IPS-18a (cell line): ENCODE results near the gene A3GALT2.
"Not testable (repeated sequence)": the region's sequence is repeated elsewhere in the genome, so short reads cannot be mapped to it uniquely, and the experiment has no call there.

ENCODE experiments used
- H3K27ac ChIP-seq: one replicate; pipeline ENCODE4 v1.5.1; 2013; ENCODE audit warnings: low read length
- H3K27me3 ChIP-seq: one replicate; pipeline ENCODE4 v1.6.1; 2013; ENCODE audit warnings: mild to moderate bottlenecking, low read length; ENCODE audit not compliant: control insufficient read depth, insufficient read depth
- H3K36me3 ChIP-seq: one replicate; pipeline ENCODE4 v1.6.1; 2013; ENCODE audit warnings: low read depth, low read length; ENCODE audit not compliant: control insufficient read depth
- H3K4me1 ChIP-seq: one replicate; pipeline ENCODE4 v1.6.1; 2013; ENCODE audit warnings: low read depth, low read length; ENCODE audit not compliant: control insufficient read depth
- H3K4me3 ChIP-seq: one replicate; pipeline ENCODE4 v1.5.1; 2013; ENCODE audit warnings: low read length
- H3K9ac ChIP-seq: one replicate; pipeline ENCODE4 v1.6.1; 2013; ENCODE audit warnings: mild to moderate bottlenecking, low read length, moderate library complexity
- H3K9me3 ChIP-seq: one replicate; pipeline ENCODE4 v1.6.1; 2013; ENCODE audit warnings: low read depth, low read length; ENCODE audit not compliant: control insufficient read depth

The A3GALT2 gene

GRCh38 chr1:33296082-33296458 lies 24.8 kb downstream of the A3GALT2 start:
- peaks cover 14% of the 10 kb centered on the region for H3K36me3 ChIP-seq
- H3K4me3 ChIP-seq, result no peak overlapping the region
- H3K4me1 ChIP-seq, result peaks cover 7% of the 10 kb centered on the region
- no peaks in the 10 kb centered on the region for H3K9me3 ChIP-seq
- H3K27ac ChIP-seq, result no peak overlapping the region
- H3K27me3 ChIP-seq, result no peaks in the 10 kb centered on the region
- no peak overlapping the region for H3K9ac ChIP-seq

DNA sequence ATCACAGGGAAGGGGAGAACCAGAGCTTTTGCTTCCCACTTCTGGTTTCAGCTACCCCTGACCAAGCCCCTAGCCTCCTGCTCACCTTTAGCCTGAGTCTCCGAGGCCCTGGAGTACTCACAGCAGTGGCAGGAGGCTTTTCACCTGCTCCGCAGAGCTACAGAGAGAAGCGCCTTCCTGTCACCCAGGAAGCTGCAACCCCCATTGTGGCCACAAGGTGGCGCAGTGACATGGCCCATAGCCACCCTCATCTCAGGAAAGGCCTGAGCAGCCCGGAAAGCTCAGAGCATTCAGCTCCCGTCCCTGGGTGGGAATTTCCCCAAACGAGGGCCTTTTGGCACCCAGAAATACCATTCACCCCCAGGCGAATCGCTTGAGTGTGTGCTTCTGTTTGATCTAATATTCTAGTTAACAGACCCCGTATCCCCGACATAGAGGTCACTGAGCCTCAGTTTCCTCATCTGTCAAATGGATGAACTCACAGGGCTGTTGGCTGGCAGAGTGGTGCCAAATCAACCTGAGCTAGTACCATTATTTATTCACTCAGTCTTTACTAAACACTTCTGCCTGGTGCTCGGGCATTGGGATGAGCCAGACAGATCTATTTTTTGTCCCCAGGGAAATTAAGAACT lies 25.3 kb downstream of the A3GALT2 start:
- Histone ChIP-seq H3K4me1 (peaks cover 7% of the 10 kb centered on the region), H3K9me3 (no peaks in the 10 kb centered on the region), H3K4me3 (no peak overlapping the region), H3K27me3 (no peaks in the 10 kb centered on the region), H3K36me3 (peaks cover 14% of the 10 kb centered on the region), H3K9ac (no peak overlapping the region), H3K27ac (no peak overlapping the region)

GRCh38 chr1:33295023-33295422 lies 25.9 kb downstream of the A3GALT2 start:
- no peaks in the 10 kb centered on the region for H3K27me3 ChIP-seq
- no peak overlapping the region for H3K27ac ChIP-seq
- H3K4me3 ChIP-seq, result no peak overlapping the region
- H3K9me3 ChIP-seq, result no peaks in the 10 kb centered on the region
- H3K9ac ChIP-seq, result no peak overlapping the region
- peaks cover 14% of the 10 kb centered on the region for H3K36me3 ChIP-seq
- H3K4me1 ChIP-seq, result peaks cover 7% of the 10 kb centered on the region

GRCh38 chr1:33294071-33295010 lies 26.6 kb downstream of the A3GALT2 start:
- Histone ChIP-seq H3K27me3 (no peaks in the 10 kb centered on the region), H3K9ac (no peak overlapping the region), H3K36me3 (peaks cover 14% of the 10 kb centered on the region)

GRCh38 chr1:33292726-33293340 lies 28.1 kb downstream of the A3GALT2 start:
- Histone ChIP-seq H3K27ac (no peak overlapping the region), H3K4me3 (no peak overlapping the region), H3K36me3 (peaks cover 14% of the 10 kb centered on the region), H3K9ac (no peak overlapping the region), H3K27me3 (no peaks in the 10 kb centered on the region), H3K9me3 (no peaks in the 10 kb centered on the region), H3K4me1 (peaks cover 3% of the 10 kb centered on the region)

More at GRCh38 chr1:33294071-33295010, 26.6 kb downstream of the A3GALT2 start:
- Histone ChIP-seq H3K9me3 (no peaks in the 10 kb centered on the region), H3K4me3 (no peak overlapping the region), H3K4me1 (peaks cover 3% of the 10 kb centered on the region), H3K27ac (no peak overlapping the region)

GRCh38 chr1:33290615-33291014 lies 30.3 kb downstream of the A3GALT2 start:
- not testable (repeated sequence) for H3K27ac ChIP-seq, H3K27me3 ChIP-seq, H3K4me1 ChIP-seq, H3K9me3 ChIP-seq, H3K36me3 ChIP-seq, H3K4me3 ChIP-seq, H3K9ac ChIP-seq

- H3K36me3 ChIP-seq, result peaks cover 2% of the 10 kb centered on the region
- H3K27me3 ChIP-seq, result no peaks in the 10 kb centered on the region
- H3K27ac ChIP-seq, result no peak overlapping the region
- no peak overlapping the region for H3K9ac ChIP-seq
- no peaks in the 10 kb centered on the region for H3K9me3 ChIP-seq
- H3K4me1 ChIP-seq, result no peaks in the 10 kb centered on the region
- H3K4me3 ChIP-seq, result no peak overlapping the region
Observed at GRCh38 chr1:33289858-33290154, 31.1 kb downstream of the A3GALT2 start.

GRCh38 chr1:33288976-33289857 lies 31.7 kb downstream of the A3GALT2 start:
- Histone ChIP-seq H3K4me3 (no peak overlapping the region), H3K27me3 (no peaks in the 10 kb centered on the region), H3K9ac (no peak overlapping the region), H3K4me1 (no peaks in the 10 kb centered on the region), H3K36me3 (peaks cover 3% of the 10 kb centered on the region), H3K9me3 (no peaks in the 10 kb centered on the region), H3K27ac (no peak overlapping the region)

GRCh38 chr1:33287317-33287716 lies 33.6 kb downstream of the A3GALT2 start:
- H3K27me3 ChIP-seq, result no peaks in the 10 kb centered on the region
- H3K9me3 ChIP-seq, result no peaks in the 10 kb centered on the region
- H3K4me3 ChIP-seq, result no peak overlapping the region
- H3K36me3 ChIP-seq, result peaks cover 16% of the 10 kb centered on the region
- no peaks in the 10 kb centered on the region for H3K4me1 ChIP-seq
- no peak overlapping the region for H3K27ac ChIP-seq
- H3K9ac ChIP-seq, result no peak overlapping the region

- H3K36me3 ChIP-seq, result peaks cover 21% of the 10 kb centered on the region
Observed at GRCh38 chr1:33286451-33287185, 34.3 kb downstream of the A3GALT2 start.

More at GRCh38 chr1:33286451-33287185, 34.3 kb downstream of the A3GALT2 start:
- H3K9ac ChIP-seq, result no peak overlapping the region
- H3K4me1 ChIP-seq, result no peaks in the 10 kb centered on the region
- H3K4me3 ChIP-seq, result no peak overlapping the region
- no peaks in the 10 kb centered on the region for H3K9me3 ChIP-seq
- H3K27ac ChIP-seq, result no peak overlapping the region
- no peaks in the 10 kb centered on the region for H3K27me3 ChIP-seq
